CD4-positive, alpha-beta T cell (primary cell): ENCODE results near the gene CARF. TPM values are rescaled to one million over a fixed set of nuclear protein-coding genes. Genes with fewer than 3 reads are reported as not detected.

Experiments used
- ATAC-seq: fragments of 200-7000 bp; cut with Tn5 transposase; one replicate; pipeline ENCODE4 v1.10.0; 2022; ENCODE audit warnings: mild to moderate bottlenecking; ENCODE audit not compliant: poor library complexity
- CTCF ChIA-PET: fragments of 350-600 bp; sonication (Branson Sonifier 250); formaldehyde crosslinking; loops from one replicate; lab custom pipeline; 2021; ENCODE audit warnings: antibody characterized with exemption, inconsistent platforms; lab: Charles Lee
- POLR2A ChIA-PET: fragments of 350-600 bp; sonication (Branson Sonifier 250); formaldehyde crosslinking; loops from one replicate; lab custom pipeline; 2021; ENCODE audit warnings: antibody characterized with exemption, inconsistent platforms; lab: Charles Lee
- DNase-seq, 14 experiments: peaks; one replicate each; pipeline ENCODE4 v3.0.0-alpha.2; 2013 to 2020; ENCODE audit warnings: mixed read lengths in 2 of 14
- H3K27ac ChIP-seq, 2 donors: one replicate each; pipeline versions ENCODE4 v1.5.1 to v1.7.0; 2013; ENCODE audit warnings: low read length in 2 of 2, low read depth in 1 of 2, mild to moderate bottlenecking in 1 of 2
- H3K27me3 ChIP-seq, 2 experiments: 1 replicate in 1 of 2; 2 replicates in 1 of 2; pipeline versions ENCODE4 v1.6.1 to v1.7.0; 2013; ENCODE audit warnings: low read length in 2 of 2, control low read depth in 1 of 2, mild to moderate bottlenecking in 1 of 2, moderate library complexity in 1 of 2; ENCODE audit not compliant: insufficient read depth in 2 of 2, control insufficient read depth in 1 of 2
- H3K36me3 ChIP-seq: one replicate; pipeline ENCODE4 v1.6.1; 2013; ENCODE audit warnings: low read length, control low read depth; ENCODE audit not compliant: insufficient read depth
- H3K4me1 ChIP-seq: one replicate; pipeline ENCODE4 v1.6.1; 2013; ENCODE audit warnings: low read length, control low read depth; ENCODE audit not compliant: insufficient read depth
- H3K4me3 ChIP-seq: one replicate; pipeline ENCODE4 v1.5.1; 2013; ENCODE audit warnings: mild to moderate bottlenecking, low read length, moderate library complexity
- H3K9me3 ChIP-seq, 2 experiments: 1 replicate in 1 of 2; 2 replicates in 1 of 2; pipeline versions ENCODE4 v1.6.1 to v1.7.0; 2013; ENCODE audit warnings: low read length in 2 of 2, mild to moderate bottlenecking in 2 of 2, control low read depth in 1 of 2, moderate library complexity in 1 of 2; ENCODE audit not compliant: control insufficient read depth in 1 of 2, insufficient read depth in 1 of 2
- H3K27ac Mint-ChIP-seq: one replicate; pipeline ENCODE4 v1.8.0; 2020; ENCODE audit warnings: mixed read lengths
- H3K27me3 Mint-ChIP-seq: one replicate; pipeline ENCODE4 v1.8.0; 2021; ENCODE audit warnings: mixed read lengths
- H3K36me3 Mint-ChIP-seq: one replicate; pipeline ENCODE4 v1.8.0; 2021; ENCODE audit warnings: low read depth, mixed read lengths
- H3K4me1 Mint-ChIP-seq: one replicate; pipeline ENCODE4 v1.8.0; 2021; ENCODE audit warnings: low read depth, mixed read lengths
- H3K4me3 Mint-ChIP-seq: one replicate; pipeline ENCODE4 v1.8.0; 2020; ENCODE audit warnings: mild to moderate bottlenecking, mixed read lengths
- H3K9me3 Mint-ChIP-seq: one replicate; pipeline ENCODE4 v1.8.0; 2020; ENCODE audit warnings: mixed read lengths
- intact Hi-C, 2 experiments: fragments of 100-400 bp; cut with DNase I in 1 of 2; cut with micrococcal nuclease in 1 of 2; formaldehyde crosslinking; loops; one replicate each; pipeline versions ENCODE4 v1.15.1 to v1.9.0; 2023 to 2025; cut with DNase I, micrococcal nuclease
- total RNA-seq, 174 experiments: library from RNA in 2 of 174; stranded (reverse) in 2 of 174; gene quantifications; one replicate each; pipeline ENCODE4 v1.2.3 and lab custom pipeline; 2021 to 2026
- TF ChIP-seq, protein P1 (sequence below): fragments of 200-600 bp; IDR thresholded peaks from one replicate; pipeline ENCODE4 v1.8.0; 2022; ENCODE audit warnings: antibody characterized with exemption, mild to moderate bottlenecking

The CARF gene
- total RNA-seq, 2 experiments from 2014 or later = 9.0 to 9.6 TPM

DNA sequence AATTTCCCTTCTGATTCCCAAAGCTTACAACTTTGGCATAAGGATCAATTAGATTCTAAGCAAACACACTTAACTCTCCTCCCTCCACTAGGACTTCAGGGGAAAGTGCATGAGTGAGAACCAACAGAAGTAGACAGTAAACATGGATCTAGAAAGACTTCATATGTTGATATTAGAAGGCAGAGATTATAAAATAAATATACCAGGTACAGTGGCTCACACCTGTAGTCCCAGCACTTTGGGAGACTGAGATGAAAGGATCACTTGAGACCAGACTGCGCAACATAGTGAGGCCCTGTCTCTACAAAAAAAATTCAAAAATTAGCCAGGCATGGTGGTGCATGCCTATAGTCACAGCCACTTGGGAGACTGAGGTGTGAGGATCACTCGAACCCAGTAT is 118.5 kb downstream of the CARF start:
- ATAC-seq = no peak
- no peak overlapping the region for H3K27ac ChIP-seq
- no peak overlapping the region for H3K4me3 Mint-ChIP-seq
- POLR2A ChIA-PET = no interaction called here
- no peaks in the 10 kb centered on the region for H3K9me3 Mint-ChIP-seq
- no peaks in the 10 kb centered on the region for H3K4me1 Mint-ChIP-seq
- no peaks in the 10 kb centered on the region for H3K36me3 ChIP-seq
- no peaks in the 10 kb centered on the region for H3K36me3 Mint-ChIP-seq
- CTCF ChIA-PET = no interaction called here
- H3K27me3 Mint-ChIP-seq = no peaks in the 10 kb centered on the region
- DNase-seq = no peak
- no peak overlapping the region for H3K4me3 ChIP-seq
- H3K9me3 ChIP-seq = peaks cover 0 to 6% of the 10 kb centered on the region in 2 experiments
- intact Hi-C loops = no loop called here
- H3K27ac Mint-ChIP-seq = no peak overlapping the region
- no peaks in the 10 kb centered on the region for H3K27me3 ChIP-seq
- H3K4me1 ChIP-seq = no peaks in the 10 kb centered on the region
- TF ChIP-seq, protein P1, sequence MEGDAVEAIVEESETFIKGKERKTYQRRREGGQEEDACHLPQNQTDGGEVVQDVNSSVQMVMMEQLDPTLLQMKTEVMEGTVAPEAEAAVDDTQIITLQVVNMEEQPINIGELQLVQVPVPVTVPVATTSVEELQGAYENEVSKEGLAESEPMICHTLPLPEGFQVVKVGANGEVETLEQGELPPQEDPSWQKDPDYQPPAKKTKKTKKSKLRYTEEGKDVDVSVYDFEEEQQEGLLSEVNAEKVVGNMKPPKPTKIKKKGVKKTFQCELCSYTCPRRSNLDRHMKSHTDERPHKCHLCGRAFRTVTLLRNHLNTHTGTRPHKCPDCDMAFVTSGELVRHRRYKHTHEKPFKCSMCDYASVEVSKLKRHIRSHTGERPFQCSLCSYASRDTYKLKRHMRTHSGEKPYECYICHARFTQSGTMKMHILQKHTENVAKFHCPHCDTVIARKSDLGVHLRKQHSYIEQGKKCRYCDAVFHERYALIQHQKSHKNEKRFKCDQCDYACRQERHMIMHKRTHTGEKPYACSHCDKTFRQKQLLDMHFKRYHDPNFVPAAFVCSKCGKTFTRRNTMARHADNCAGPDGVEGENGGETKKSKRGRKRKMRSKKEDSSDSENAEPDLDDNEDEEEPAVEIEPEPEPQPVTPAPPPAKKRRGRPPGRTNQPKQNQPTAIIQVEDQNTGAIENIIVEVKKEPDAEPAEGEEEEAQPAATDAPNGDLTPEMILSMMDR = no peak

DNA sequence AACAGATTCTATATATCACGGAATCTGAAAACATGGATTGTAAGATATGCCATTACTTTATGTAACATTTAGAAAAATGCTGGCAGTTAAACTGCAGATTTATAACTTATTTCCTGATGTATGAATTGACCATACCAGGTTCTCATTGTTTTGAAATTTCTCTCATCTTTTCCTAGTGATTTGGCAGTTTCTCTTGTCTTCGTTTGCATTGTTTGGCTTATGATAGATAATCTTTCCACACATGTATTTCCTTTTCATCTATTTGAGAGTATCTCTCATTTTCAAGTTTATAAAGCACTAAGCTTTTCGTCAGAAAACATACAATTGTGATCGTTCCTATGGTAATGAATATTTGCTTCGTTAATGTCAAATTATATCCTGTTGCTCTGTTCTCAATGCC is 118.9 kb downstream of the CARF start:
- Histone ChIP-seq H3K27ac (no peak overlapping the region), H3K9me3 (peaks cover 0 to 6% of the 10 kb centered on the region in 2 experiments), H3K4me3 (no peak overlapping the region), H3K36me3 (no peaks in the 10 kb centered on the region), H3K27me3 (no peaks in the 10 kb centered on the region), H3K4me1 (no peaks in the 10 kb centered on the region)
- Mint-ChIP-seq H3K27me3 (no peaks in the 10 kb centered on the region), H3K4me3 (no peak overlapping the region), H3K4me1 (no peaks in the 10 kb centered on the region), H3K27ac (no peak overlapping the region), H3K9me3 (no peaks in the 10 kb centered on the region), H3K36me3 (no peaks in the 10 kb centered on the region)
- TF ChIP-seq, protein P1 = no peak
- DNase-seq (no peak), ATAC-seq (no peak)
- intact Hi-C loops = no loop called here
- ChIA-PET POLR2A (no interaction called here), CTCF (no interaction called here)

DNA sequence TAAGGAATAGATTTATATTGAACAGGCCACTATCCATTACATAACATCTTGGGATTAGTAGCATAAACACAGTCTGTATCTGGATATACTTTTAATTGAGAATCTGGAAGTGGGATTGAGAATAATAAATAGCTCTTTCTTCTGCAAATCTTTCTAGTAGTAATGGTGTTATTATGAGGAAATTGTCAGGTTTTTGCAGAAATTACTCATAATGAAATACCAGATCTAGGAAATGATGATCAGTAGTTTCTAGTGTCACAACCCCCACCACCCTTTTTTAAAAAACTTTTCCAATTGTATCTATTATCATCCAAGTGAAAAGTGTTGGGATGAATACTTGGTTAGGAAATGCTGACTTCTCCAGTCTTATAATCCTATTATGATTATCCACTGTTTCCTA is 121.3 kb downstream of the CARF start:
- ChIA-PET CTCF (no interaction called here), POLR2A (no interaction called here)
- no peaks in the 10 kb centered on the region for H3K4me1 Mint-ChIP-seq
- no peaks in the 10 kb centered on the region for H3K27me3 ChIP-seq
- no peak overlapping the region for H3K27ac ChIP-seq
- H3K4me1 ChIP-seq = no peaks in the 10 kb centered on the region
- TF ChIP-seq, protein P1 = no peak
- no peaks in the 10 kb centered on the region for H3K27me3 Mint-ChIP-seq
- no peaks in the 10 kb centered on the region for H3K9me3 Mint-ChIP-seq
- no peaks in the 10 kb centered on the region for H3K36me3 Mint-ChIP-seq
- H3K4me3 Mint-ChIP-seq = no peak overlapping the region
- no peaks in the 10 kb centered on the region for H3K36me3 ChIP-seq
- no peak overlapping the region for H3K27ac Mint-ChIP-seq
- H3K4me3 ChIP-seq = no peak overlapping the region
- peaks cover 0 to 6% of the 10 kb centered on the region in 2 experiments for H3K9me3 ChIP-seq
- no peak for DNase-seq
- no peak for ATAC-seq
- intact Hi-C loops = no loop called here
